HEK293T (cell line): ENCODE data around the gene GOLPH3L.
"Not testable (repeated sequence)": the region's sequence is repeated elsewhere in the genome, so short reads cannot be mapped to it uniquely, and the experiment has no call there.

Source experiments
- CTCF ChIA-PET: fragments of 350-600 bp; formaldehyde crosslinking; extraction: SDS; loops from one replicate; lab custom pipeline; 2021; ENCODE audit warnings: antibody characterized with exemption, inconsistent platforms; lab: Yijun Ruan, JAX
- POLR2A ChIA-PET: fragments of 350-600 bp; formaldehyde crosslinking; extraction: SDS; loops from one replicate; lab custom pipeline; 2020; ENCODE audit warnings: antibody characterized with exemption, inconsistent platforms; lab: Yijun Ruan, JAX
- DNase-seq: peaks from one replicate; pipeline ENCODE4 v3.0.0; 2012; ENCODE audit warnings: mixed read lengths; ENCODE audit errors: extremely low spot score
- ARNT ChIP-seq: fragments of 450-650 bp; IDR thresholded peaks from 2 replicates; pipeline ENCODE4 v1.6.1; 2017; ENCODE audit warnings: mild to moderate bottlenecking
- BHLHE40 ChIP-seq: fragments of 450-650 bp; IDR thresholded peaks from 2 replicates; pipeline ENCODE4 v1.6.1; 2016; ENCODE audit warnings: mild to moderate bottlenecking, moderate library complexity, borderline replicate concordance
- CTBP1 ChIP-seq: fragments of 450-650 bp; IDR thresholded peaks from 2 replicates; pipeline ENCODE4 v1.6.1; 2016; ENCODE audit warnings: borderline replicate concordance
- ELF4 ChIP-seq: fragments of 450-650 bp; IDR thresholded peaks from 2 replicates; pipeline ENCODE4 v1.6.1; 2017; ENCODE audit warnings: antibody characterized with exemption
- FOXA1 ChIP-seq: fragments of 450-650 bp; IDR thresholded peaks from 2 replicates; pipeline ENCODE4 v1.6.1; 2016; ENCODE audit warnings: mild to moderate bottlenecking
- FOXK2 ChIP-seq: fragments of 450-650 bp; IDR thresholded peaks from 2 replicates; pipeline ENCODE4 v1.6.1; 2016; ENCODE audit warnings: mild to moderate bottlenecking
- FOXM1 ChIP-seq: fragments of 450-650 bp; IDR thresholded peaks from 2 replicates; pipeline ENCODE4 v1.6.1; 2017; ENCODE audit warnings: mild to moderate bottlenecking, borderline replicate concordance
- HDGF ChIP-seq: fragments of 450-650 bp; IDR thresholded peaks from 2 replicates; pipeline ENCODE4 v1.6.1; 2017; ENCODE audit warnings: antibody characterized with exemption, borderline replicate concordance
- L3MBTL2 ChIP-seq: fragments of 450-650 bp; conservative IDR thresholded peaks from 2 replicates; pipeline ENCODE4 v1.6.1; 2016; ENCODE audit warnings: mild to moderate bottlenecking
- LEF1 ChIP-seq: fragments of 450-650 bp; IDR thresholded peaks from 2 replicates; pipeline ENCODE4 v1.6.1; 2017; ENCODE audit warnings: mild to moderate bottlenecking, borderline replicate concordance
- NFRKB ChIP-seq: fragments of 450-650 bp; IDR thresholded peaks from 2 replicates; pipeline ENCODE4 v1.6.1; 2016; ENCODE audit warnings: mild to moderate bottlenecking, moderate library complexity
- SP1 ChIP-seq: fragments of 450-650 bp; IDR thresholded peaks from 2 replicates; pipeline ENCODE4 v1.6.1; 2017
- SUZ12 ChIP-seq: fragments of 450-650 bp; IDR thresholded peaks from 2 replicates; pipeline ENCODE4 v1.6.1; 2016; ENCODE audit warnings: mild to moderate bottlenecking
- TARDBP ChIP-seq: fragments of 450-650 bp; IDR thresholded peaks from 2 replicates; pipeline ENCODE4 v1.6.1; 2016
- ZNF384 ChIP-seq: fragments of 450-650 bp; IDR thresholded peaks from 2 replicates; pipeline ENCODE4 v1.6.1; 2016
- TF ChIP-seq, protein P1 (sequence below): fragments of 450-650 bp; IDR thresholded peaks from 2 replicates; pipeline ENCODE4 v1.6.1; 2016

GOLPH3L gene

DNA sequence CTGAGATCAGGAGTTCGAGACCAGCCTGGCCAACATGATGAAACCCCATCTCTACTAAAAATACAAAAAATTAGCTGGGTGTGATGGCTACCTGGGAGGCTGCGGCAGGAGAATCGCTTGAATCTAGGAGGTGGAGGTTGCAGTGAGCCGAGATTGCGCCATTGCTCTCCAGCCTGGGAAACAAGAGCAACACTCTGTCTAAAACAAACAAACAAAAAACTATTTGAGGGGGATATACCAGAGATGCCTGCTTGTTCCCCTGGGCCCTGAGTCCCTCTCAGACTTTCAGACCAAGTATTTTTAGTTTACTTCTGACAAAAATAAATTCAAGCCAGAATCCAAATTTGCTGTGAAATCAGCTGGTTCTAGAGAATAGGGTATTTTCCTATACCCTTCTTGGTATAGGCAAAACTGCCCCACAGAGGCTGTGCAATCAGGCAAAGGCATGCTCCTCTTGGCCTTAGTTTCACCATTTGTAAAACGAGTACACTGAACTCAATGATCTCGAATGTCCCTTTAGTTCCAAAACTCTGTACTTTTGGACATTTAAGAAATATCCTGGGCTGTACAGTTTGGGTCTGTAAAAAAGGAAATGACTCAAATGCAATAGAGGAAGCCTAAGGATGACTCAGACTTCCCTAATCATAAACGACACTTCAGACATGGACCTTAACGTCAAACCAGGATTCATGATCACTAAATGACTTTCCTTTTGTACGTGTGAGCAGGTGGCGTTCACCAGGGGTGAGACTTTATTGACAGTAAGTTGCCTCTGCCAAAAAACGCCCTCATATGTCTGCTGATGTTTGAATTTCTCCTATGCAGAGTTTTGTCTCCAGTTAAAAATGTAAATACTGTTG lies 83.7 kb downstream of the GOLPH3L start:
- no peak for TF ChIP-seq BHLHE40
- TF ChIP-seq, protein P1, sequence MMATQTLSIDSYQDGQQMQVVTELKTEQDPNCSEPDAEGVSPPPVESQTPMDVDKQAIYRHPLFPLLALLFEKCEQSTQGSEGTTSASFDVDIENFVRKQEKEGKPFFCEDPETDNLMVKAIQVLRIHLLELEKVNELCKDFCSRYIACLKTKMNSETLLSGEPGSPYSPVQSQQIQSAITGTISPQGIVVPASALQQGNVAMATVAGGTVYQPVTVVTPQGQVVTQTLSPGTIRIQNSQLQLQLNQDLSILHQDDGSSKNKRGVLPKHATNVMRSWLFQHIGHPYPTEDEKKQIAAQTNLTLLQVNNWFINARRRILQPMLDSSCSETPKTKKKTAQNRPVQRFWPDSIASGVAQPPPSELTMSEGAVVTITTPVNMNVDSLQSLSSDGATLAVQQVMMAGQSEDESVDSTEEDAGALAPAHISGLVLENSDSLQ, result no peak
- no peak for TF ChIP-seq SUZ12
- no peak for TF ChIP-seq LEF1
- no peak for TF ChIP-seq FOXA1
- DNase-seq, result no peak
- CTCF ChIA-PET, result interaction anchor here (1.7 kb wide), 1 partner anchor 52 kb away, joined by 4 read pairs; no protein-coding TSS in a partner anchor
- POLR2A ChIA-PET, result interaction anchor here (0.8 to 1.2 kb wide), 2 partner anchors 34 kb away, joined by 3 to 6 read pairs; partner anchors contain the start of gene MCL1

DNA sequence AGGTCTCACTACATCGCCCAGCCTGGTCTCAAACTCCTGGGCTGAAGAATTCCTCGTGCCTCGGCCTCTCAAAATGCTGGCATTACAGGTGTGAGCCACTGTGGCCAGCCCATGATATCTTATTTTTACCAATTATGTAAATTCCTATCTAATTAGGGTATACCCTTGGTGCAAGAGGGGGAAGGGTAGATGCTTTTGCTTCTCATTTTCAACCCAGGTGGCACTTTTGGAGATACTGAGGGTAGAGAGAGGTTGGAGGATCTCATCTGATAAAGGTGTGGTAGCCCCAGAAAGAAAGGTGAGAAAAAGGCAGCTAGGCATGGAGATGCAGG lies 85.0 kb downstream of the GOLPH3L start:
- CTCF ChIA-PET, result no interaction called here
- no peak for DNase-seq
- TF ChIP-seq LEF1, result no peak
- no peak for TF ChIP-seq CTBP1
- no peak for TF ChIP-seq TARDBP
- no peak for TF ChIP-seq ARNT
- TF ChIP-seq FOXM1, result no peak
- TF ChIP-seq, protein P1, result no peak
- no peak for TF ChIP-seq NFRKB
- TF ChIP-seq HDGF, result no peak
- no peak for TF ChIP-seq ZNF384
- no peak for TF ChIP-seq SUZ12
- TF ChIP-seq FOXK2, result no peak
- no peak for TF ChIP-seq SP1
- no peak for TF ChIP-seq BHLHE40
- no peak for TF ChIP-seq L3MBTL2
- no peak for TF ChIP-seq ELF4
- TF ChIP-seq FOXA1, result no peak

DNA sequence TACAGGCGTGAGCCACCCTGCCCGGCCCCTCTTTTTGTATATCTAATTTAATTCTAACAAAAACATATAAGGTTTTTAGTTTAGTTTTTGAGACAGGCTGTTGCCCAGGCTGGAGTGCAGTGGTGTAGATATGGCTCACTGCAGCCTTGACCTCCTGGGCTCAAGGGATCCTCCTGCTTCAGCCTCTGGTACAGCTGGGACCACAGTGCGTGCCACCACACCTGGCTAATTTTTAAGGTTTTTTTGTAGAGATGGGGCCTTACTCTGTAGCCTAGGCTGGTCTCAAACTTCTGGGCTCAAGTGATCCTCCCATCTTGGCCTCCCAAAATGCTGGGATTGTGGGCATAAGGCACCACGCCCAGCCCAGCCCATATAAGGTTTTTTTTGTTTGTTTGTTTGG lies 86.4 kb downstream of the GOLPH3L start:
- DNase-seq, result no peak
- POLR2A ChIA-PET, result interaction anchor here (1.8 kb wide), 1 partner anchor 31 kb away, joined by 4 read pairs; the partner anchor contains the start of gene MCL1
- CTCF ChIA-PET, result interaction anchor here (1.3 kb wide), 1 partner anchor 11 kb away, joined by 5 read pairs; no protein-coding TSS in a partner anchor
- TF ChIP-seq FOXM1, result no peak
- TF ChIP-seq CTBP1, result no peak
- TF ChIP-seq BHLHE40, result no peak
- TF ChIP-seq LEF1, result no peak
- TF ChIP-seq, protein P1, result no peak
- no peak for TF ChIP-seq FOXA1
- no peak for TF ChIP-seq SUZ12
- TF ChIP-seq L3MBTL2, result no peak
- TF ChIP-seq TARDBP, result no peak
- TF ChIP-seq SP1, result no peak
- TF ChIP-seq ARNT, result no peak
- no peak for TF ChIP-seq ELF4
- TF ChIP-seq HDGF, result no peak
- TF ChIP-seq FOXK2, result no peak

More for the DNA sequence above, 85.0 kb downstream of the GOLPH3L start:
- POLR2A ChIA-PET, result interaction anchor here (1.8 kb wide), 1 partner anchor 32 kb away, joined by 4 read pairs; the partner anchor contains the start of gene MCL1

DNA sequence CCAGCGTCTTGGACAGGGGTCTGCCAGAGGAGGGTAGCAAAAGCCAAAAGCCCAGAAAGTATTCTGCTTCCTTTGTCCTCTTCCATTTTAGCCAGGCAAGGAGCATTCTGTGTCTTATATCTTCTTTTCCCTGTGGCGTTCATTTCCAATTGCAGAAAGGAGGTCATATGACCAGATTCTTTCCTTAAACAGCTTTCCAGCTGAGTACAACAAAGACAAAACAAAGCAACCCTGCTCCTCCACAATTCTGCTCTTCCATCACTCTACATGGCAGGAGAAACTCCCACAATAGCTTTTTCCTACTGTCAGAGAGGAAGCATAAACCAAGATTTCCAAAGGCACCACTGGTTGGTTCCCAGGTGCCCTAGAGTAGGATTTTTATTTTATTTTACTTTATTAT lies 87.2 kb downstream of the GOLPH3L start:
- no peak for DNase-seq
- ChIA-PET CTCF (interaction anchor here (1.3 to 1.5 kb wide), 2 partner anchors 10 to 12 kb away, joined by 3 to 5 read pairs; no protein-coding TSS in a partner anchor), POLR2A (interaction anchor here (1.5 to 8.8 kb wide), 2 partner anchors 20 to 31 kb away, joined by 5 to 63 read pairs; partner anchors contain the start of genes ENSA and MCL1)
- no peak for TF ChIP-seq CTBP1
- no peak for TF ChIP-seq HDGF
- no peak for TF ChIP-seq FOXM1
- TF ChIP-seq NFRKB, result no peak
- no peak for TF ChIP-seq BHLHE40
- TF ChIP-seq SUZ12, result no peak
- TF ChIP-seq ZNF384, result no peak
- TF ChIP-seq ARNT, result no peak
- TF ChIP-seq TARDBP, result no peak
- no peak for TF ChIP-seq ELF4
- TF ChIP-seq FOXK2, result no peak
- no peak for TF ChIP-seq LEF1
- TF ChIP-seq SP1, result no peak
- TF ChIP-seq FOXA1, result no peak
- no peak for TF ChIP-seq L3MBTL2
- TF ChIP-seq, protein P1, result no peak

DNA sequence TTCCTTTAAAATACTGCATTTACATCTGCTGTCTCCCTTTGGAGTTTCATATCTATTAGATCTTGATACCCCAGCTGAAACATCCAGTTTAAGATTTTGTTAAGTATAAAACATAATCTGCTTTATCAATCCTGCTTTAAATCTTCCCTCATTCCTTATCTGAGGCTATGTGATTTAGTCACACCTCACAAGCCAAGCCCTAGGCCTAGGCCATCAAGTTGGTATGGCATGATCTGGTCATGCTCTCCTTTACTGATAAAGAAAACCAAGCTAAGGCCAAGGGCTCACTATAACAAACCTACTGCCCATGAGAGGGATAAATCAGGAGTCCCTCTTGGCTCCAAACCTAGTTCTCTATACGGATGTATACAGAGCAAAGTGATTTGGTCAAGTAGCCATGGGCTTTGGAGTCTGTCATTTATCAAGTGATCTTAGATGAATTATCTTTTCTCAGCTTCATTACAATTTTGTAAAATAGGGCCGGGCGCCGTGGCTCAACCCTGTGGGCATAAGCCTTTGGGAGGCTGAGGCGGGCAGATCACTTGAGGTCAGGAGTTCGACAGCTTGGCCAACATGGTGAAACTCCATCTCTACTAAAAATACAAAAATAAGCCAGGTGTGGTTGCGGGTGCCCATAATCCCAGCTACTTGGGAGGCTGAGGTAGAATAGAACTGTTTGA lies 90.4 kb downstream of the GOLPH3L start:
- TF ChIP-seq TARDBP (no peak), ARNT (no peak), SUZ12 (no peak), ZNF384 (no peak), BHLHE40 (no peak), FOXM1 (no peak), L3MBTL2 (no peak), LEF1 (no peak), FOXA1 (no peak), HDGF (no peak), FOXK2 (no peak)
- TF ChIP-seq, protein P1, result no peak
- ChIA-PET POLR2A (interaction anchor here (8.8 kb wide), 1 partner anchor 28 kb away, joined by 63 read pairs; the partner anchor contains the start of gene MCL1), CTCF (interaction anchor here (0.5 to 0.6 kb wide), 3 partner anchors 13 to 107 kb away, joined by 3 to 6 read pairs (median 3); no protein-coding TSS in a partner anchor)
- DNase-seq, result no peak

DNA sequence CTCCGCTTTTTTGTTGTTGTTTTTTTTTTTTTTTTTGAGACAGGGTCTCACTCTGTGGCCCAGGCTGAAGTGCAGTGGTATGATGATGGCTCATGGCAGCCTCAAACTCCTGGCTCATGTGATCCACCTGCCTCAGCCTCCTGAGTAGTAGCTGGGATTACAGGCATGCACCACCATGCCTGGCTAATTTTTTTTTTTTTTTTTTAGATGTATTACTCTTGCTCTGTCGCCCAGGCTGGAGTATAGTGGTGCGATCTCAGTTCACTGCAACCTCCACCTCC lies 91.6 kb downstream of the GOLPH3L start:
- ChIA-PET CTCF (interaction anchor here (0.7 to 1.0 kb wide), 2 partner anchors 16 to 44 kb away, joined by 4 to 5 read pairs; no protein-coding TSS in a partner anchor), POLR2A (interaction anchor here (0.5 to 8.8 kb wide), 4 partner anchors 15 to 45 kb away, joined by 3 to 63 read pairs (median 8); partner anchors contain the start of genes ENSA and MCL1)

More for the DNA sequence above, 91.6 kb downstream of the GOLPH3L start:
- DNase-seq, result not testable (repeated sequence)
